Adrenal gland (tissue), 5 donors: ENCODE data around the gene TEX2.

ENCODE experiments used
- POLR2A ChIP-seq, 2 donors: fragments of 450-650 bp; IDR thresholded peaks; one replicate each; pipeline ENCODE4 v1.6.1; 2017; ENCODE audit warnings: antibody characterized with exemption in 2 of 2, mild to moderate bottlenecking in 2 of 2, moderate library complexity in 1 of 2
- TF ChIP-seq, protein P1 (sequence below), 6 experiments: fragments of 450-650 bp in 4 of 6; fragments of 200-600 bp in 2 of 6; sonication (generic) in 1 of 6; IDR thresholded peaks; 1 replicate in 5 of 6; 2 replicates in 1 of 6; pipeline versions ENCODE4 v1.5.1 to v1.8.0; 2016 to 2021; ENCODE audit warnings: antibody characterized with exemption in 6 of 6, mild to moderate bottlenecking in 2 of 6, moderate library complexity in 1 of 6
- donor health status: DM: no; HTN: no; CAD: no.

DNA sequence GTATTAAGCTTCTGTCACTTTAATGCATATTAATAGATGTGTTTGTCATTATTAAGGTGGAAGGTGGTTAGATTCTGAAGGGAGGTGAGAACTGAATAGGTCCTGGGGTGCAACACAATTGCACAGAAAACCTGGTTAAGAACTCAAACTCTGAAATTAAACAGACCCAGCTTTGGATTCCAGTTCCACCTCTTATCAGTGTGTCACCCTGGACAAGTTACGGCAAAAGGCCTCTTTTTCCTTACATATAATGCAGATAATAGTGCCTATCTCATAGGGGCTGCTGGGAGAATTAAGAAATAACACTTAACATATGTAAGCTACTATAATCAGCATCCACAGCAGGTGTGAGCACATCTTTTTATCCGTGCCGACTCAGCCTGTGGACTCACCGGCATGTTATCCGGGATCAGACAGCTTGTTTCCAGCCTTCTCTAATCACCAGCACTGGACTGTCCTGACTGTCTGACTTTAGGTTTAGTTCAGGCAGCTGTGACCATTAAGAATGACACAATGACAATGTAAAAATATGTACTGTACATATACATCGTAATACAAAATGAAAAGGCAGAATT is 31.4 kb downstream of the TEX2 start:
- TF ChIP-seq, protein P1, sequence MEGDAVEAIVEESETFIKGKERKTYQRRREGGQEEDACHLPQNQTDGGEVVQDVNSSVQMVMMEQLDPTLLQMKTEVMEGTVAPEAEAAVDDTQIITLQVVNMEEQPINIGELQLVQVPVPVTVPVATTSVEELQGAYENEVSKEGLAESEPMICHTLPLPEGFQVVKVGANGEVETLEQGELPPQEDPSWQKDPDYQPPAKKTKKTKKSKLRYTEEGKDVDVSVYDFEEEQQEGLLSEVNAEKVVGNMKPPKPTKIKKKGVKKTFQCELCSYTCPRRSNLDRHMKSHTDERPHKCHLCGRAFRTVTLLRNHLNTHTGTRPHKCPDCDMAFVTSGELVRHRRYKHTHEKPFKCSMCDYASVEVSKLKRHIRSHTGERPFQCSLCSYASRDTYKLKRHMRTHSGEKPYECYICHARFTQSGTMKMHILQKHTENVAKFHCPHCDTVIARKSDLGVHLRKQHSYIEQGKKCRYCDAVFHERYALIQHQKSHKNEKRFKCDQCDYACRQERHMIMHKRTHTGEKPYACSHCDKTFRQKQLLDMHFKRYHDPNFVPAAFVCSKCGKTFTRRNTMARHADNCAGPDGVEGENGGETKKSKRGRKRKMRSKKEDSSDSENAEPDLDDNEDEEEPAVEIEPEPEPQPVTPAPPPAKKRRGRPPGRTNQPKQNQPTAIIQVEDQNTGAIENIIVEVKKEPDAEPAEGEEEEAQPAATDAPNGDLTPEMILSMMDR (IDR thresholded peaks at IDR 0.05) = no peak
- no peak for TF ChIP-seq POLR2A (IDR thresholded peaks at IDR 0.05)
